ENCODE measurements around the gene MB21D2.

DNA sequence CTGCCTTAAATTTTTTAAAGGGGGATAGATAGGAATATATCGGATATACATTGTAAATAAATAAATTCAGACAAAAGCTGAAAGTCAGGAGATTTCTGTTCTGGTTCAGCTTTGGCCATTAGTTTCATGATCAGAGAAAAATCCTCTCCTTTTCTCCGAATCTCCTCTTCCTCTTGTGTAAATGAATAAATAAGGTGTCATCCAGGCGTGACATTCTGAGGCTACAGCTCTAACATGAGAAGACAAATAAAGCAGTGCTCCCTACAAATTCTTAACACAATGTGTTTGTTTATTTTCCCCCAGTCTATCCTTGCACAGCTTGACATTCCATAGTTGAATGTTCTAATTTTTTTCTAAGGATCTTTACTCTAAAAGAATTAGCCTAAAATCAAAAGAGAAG, 9.4 kb upstream of the MB21D2 start:
- TF ChIP-seq, protein P1, sequence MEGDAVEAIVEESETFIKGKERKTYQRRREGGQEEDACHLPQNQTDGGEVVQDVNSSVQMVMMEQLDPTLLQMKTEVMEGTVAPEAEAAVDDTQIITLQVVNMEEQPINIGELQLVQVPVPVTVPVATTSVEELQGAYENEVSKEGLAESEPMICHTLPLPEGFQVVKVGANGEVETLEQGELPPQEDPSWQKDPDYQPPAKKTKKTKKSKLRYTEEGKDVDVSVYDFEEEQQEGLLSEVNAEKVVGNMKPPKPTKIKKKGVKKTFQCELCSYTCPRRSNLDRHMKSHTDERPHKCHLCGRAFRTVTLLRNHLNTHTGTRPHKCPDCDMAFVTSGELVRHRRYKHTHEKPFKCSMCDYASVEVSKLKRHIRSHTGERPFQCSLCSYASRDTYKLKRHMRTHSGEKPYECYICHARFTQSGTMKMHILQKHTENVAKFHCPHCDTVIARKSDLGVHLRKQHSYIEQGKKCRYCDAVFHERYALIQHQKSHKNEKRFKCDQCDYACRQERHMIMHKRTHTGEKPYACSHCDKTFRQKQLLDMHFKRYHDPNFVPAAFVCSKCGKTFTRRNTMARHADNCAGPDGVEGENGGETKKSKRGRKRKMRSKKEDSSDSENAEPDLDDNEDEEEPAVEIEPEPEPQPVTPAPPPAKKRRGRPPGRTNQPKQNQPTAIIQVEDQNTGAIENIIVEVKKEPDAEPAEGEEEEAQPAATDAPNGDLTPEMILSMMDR (IDR thresholded peaks at IDR 0.05; ENCODE audit: insufficient read depth, low read length, poor library complexity, severe bottlenecking) = no peak
- no peak for TF ChIP-seq EZH2phosphoT487 (conservative IDR thresholded peaks at IDR 0.05; ENCODE audit: low read length)

All from SU-DHL-6 (cell line).